UCSD-AML1 (cell line): Measurements from ENCODE around the gene POP4.
"Not testable (repeated sequence)": the region's sequence is repeated elsewhere in the genome, so short reads cannot be mapped to it uniquely, and the experiment has no call there.

Experiments used
- DNase-seq: peaks from one replicate; lab custom pipeline; 2025; ENCODE audit not compliant: unreplicated experiment; lab: John Stamatoyannopoulos, UW

POP4 gene

DNA sequence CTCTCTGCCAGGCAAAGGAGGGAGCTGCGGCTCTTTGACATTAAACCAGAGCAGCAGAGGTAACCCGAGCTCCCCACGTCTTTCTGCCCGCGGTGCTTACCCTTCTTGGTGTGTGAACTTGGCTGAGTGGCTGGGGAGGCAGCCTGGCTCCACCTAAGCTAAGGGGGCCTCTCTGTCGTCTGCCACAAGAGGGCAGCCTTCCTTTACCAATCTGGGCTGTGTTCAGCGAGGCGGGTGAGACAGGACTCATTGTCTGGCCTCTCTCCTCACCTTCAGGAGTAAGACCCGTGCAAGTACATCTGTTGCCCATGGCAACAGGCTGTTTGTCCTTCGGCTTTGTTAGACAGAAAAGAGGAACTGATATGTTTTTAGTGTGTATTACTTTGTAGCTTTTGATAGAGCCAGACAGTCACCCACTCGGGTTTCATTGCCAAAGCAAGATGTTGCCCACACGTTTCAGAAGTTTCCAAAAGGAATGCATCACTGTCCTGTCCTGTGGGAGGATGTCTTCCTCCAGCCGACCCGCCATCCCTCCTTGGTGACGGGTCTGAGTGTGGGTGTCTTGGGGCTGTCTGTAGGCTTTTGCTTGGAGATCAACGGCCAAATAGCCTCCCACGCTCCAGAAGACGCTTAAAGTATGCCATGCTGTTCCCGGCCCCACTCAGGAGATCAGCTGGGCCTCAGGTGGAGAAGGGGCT is 4.6 kb downstream of the POP4 start:
- DNase-seq, result peak; percentile 80

DNA sequence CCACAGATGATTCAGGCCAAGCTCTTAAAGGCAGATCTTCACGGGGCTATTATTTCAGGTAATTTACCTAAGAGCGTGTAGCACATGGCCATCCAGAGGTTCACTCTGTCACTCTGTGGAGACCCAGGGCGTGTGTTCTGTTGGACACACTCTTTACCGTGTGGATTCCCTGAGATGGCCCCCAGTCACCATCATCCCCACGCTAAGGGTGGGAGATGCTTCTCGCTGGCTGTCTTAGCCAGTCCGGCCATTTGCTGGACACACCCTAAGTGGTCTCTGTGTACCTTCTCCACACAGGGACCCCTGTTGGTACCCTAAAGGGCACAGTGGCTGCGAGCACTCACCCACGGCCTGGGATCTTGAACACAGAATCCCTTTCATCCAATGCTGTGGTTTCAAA is 6.0 kb downstream of the POP4 start:
- DNase-seq, result no peak

DNA sequence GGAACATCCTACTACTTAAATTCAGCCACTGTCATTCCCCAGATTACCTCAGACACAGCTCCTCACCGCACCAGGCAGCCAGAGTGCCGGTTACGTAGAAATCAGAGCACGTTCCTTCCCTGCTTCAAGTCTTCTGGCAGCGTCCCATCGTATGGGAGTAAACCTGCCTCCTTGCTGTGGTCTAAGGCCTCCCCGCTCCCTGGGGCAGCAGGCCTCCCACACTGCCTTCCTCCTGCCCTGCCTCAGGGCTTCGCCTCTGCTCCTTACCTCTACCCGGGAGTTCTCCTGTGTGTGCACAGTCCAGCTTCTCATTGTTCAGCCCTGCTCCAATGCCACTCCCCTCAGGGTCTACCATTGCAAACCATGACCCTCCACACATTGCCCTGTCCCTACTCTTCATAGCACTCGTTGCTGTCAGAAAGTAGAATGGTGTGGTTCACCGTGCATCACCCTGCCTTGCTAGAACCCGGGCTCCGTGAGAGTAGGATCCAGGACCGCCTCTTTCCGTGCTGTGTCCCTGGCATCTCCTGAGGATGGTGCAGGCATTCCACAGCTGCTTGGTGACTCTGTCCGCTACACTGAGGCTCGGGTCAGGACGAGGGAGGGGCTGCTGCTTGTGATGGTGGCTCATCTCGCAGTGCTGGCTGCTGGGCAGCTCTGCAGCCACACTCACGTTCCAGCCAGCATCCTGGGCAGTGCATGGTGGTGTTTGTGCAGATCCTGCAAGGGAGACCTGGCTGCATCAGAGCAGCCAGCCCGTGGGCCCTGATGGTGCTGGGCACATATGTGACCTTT is 6.9 kb downstream of the POP4 start:
- no peak for DNase-seq

DNA sequence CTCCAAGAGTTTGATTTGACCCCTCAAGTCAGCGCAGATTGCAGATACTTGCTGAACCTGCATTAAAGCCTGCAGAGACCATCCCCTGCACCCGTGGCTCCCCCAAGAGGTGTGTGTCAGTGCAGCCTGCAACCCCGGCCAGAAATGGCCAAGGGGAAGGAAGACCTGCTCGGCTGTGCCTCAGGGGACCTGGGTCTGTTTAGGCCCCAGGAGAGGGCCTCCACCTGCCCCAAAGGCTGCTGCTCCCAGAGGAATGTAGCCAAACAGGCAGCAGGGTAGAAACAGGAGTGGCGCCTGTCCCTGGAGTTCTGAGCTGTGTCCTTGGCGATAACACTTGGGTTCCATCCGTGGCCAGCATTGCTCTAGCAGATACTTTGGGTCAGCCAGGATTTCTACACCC is 8.0 kb downstream of the POP4 start:
- DNase-seq, result no peak

DNA sequence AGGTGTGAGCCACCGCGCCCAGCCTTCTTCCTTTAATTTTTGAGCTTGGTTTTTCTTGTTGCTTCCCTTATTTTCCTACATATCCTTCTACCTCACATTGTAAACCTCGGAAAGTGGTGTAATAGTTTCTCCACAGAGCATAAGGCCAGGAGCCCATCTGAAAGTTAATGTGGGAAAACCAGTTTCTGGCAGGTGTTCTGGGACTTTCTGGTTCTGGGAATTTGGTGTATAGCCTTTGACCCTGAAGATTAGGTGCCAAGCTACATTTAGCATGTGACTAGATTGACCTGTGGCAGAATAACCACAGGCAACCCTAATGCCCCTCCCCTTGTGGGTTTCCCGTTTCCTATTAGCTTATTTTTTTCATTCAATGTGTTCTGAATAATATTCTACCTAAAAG is 8.7 kb downstream of the POP4 start:
- no peak for DNase-seq

DNA sequence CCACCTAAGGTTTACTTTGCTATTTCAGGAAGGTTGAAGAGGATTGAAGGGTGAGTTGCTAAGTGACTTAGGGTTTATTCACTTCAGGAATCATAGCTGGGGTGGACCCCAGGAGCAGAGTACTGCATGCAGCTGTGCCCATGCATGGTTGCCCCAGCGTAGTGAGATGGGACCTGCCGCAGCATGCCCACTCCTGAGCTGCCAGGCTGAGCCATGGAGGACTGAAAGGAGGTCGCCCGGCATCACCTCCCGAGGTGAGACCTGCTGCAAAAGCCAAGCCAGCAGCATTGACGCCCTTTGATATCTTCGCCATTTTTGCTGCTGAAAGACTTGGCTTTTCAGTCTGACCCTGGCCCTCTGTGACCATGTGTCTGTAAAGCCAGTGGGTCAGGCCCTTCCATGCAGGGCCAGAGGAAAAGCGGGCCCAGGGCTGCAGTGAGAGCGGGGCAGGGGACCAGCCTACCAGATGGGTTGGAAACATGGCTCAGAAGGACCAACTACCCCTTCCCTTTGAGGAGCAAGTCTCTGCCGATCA is 9.9 kb downstream of the POP4 start:
- no peak for DNase-seq

DNA sequence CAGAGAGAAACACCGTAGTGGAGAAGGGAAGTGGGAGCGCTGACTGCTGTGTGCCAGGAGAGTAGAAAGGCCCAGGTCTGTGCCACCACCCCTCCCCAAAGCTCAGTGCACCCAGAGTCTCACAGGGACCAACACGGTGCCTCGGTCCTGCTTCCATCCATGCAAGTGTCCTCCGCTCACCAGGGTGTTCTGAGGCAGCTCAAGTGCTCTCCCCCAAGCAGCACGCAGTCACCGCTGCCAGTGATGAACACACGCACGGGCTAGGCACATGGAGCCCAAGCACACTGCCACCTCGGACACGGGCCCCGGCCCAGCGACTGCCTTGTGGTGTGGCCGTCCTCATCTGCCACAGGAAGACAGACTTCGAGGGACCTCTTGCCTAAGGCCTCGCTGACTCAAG is 10.5 kb downstream of the POP4 start:
- DNase-seq, result no peak

DNA sequence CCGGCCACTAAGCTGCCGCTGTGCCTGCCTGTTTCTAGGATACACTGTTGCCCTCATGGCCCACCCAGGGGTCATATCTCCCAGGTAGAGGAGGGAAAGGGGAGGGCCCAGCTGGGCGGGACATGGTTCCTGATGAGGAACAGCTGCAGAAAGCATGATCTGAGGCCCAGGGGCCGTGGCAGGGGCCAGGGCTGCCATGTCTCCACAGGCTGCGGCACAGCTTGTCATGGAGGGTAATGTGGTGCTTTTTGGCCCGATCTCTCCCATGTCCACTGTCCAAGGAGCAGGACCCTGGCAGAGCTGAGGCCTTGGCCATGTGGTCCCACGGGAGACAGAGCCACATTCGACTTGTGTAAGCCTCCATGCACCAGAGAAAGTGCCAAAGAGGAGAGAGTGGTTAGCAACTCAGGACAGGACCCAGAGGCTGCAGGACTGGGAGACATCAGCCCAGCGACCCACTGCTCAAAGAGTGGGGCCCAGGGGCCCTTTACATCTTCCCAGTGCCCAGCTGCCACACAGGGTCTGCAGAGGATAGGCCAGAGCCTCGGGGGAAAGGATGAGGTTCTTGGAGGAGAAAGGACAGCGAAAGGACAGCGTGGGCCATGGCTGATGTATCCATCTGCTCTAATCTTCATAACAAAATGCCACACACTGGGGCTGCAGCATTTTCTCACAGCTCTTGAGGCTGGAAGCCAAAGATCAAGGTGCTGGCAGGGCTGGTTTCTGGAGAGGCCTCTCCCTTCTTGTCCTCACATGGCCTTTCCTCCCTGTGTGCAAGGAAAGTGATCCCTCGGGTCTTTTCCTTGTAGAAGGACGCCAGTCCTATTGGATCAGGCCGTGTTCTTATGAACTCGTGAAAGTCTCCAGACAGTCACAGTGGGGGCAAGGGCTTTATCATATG is 11.5 kb downstream of the POP4 start:
- DNase-seq, result no peak

DNA sequence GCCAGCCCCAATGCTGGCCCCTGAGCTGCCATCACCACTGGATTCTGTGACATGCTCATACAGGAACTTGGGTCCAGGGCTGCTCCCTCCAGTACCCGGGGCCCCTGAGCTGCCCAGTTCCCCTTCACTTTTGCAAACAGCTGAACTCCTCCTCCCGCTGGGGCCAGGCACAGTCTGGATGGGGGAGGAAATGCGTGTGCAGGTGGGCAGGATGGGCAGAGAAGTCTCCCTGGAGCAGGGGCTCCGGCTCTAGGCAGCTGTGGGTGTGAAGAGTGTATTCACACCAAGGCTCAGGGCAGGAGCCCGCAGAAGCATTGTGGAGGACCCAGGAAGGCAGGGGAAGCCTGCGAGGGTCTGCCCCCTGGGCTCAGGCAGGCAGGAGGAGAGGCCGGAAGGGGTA is 12.4 kb downstream of the POP4 start:
- DNase-seq, result no peak

DNA sequence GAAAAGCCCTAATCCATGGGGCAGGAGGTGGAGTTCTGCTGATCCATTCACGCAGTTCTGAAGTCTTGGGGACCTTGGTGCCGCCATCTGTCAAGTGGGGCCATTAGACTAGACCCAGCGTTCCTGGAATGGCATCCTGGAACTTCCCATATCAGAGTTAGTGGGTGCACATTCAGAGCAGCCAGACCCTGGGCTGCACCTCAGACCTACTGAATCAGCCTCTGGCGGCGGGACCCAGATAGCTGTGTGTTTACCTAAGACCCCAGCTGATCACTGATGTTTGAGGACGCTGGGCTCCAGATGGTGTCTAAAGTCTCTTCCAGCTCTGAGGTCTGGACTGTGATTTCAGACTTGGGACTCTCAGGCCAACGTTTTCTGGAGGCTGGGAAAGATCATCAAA is 12.8 kb downstream of the POP4 start:
- DNase-seq, result no peak

DNA sequence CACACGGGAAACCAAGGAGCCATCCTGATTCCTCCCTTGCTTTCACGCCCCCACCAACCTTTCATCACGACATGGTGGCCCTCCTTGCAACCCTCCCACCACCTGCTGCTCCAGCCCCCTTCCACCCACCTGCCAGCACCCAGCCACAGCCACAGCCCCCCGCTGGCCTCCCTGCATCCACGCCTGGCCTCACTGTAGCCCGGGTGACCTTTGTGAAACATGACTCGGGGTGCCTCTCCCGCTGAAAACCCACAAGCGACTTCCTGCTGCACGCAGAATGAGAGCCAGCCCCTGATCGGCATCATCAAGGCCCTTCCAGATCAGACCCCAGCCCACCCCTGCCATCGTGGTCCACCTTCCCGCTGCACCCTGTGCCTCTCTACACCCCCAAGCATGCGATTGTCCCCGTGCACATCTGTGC is 14.9 kb downstream of the POP4 start:
- no peak for DNase-seq

DNA sequence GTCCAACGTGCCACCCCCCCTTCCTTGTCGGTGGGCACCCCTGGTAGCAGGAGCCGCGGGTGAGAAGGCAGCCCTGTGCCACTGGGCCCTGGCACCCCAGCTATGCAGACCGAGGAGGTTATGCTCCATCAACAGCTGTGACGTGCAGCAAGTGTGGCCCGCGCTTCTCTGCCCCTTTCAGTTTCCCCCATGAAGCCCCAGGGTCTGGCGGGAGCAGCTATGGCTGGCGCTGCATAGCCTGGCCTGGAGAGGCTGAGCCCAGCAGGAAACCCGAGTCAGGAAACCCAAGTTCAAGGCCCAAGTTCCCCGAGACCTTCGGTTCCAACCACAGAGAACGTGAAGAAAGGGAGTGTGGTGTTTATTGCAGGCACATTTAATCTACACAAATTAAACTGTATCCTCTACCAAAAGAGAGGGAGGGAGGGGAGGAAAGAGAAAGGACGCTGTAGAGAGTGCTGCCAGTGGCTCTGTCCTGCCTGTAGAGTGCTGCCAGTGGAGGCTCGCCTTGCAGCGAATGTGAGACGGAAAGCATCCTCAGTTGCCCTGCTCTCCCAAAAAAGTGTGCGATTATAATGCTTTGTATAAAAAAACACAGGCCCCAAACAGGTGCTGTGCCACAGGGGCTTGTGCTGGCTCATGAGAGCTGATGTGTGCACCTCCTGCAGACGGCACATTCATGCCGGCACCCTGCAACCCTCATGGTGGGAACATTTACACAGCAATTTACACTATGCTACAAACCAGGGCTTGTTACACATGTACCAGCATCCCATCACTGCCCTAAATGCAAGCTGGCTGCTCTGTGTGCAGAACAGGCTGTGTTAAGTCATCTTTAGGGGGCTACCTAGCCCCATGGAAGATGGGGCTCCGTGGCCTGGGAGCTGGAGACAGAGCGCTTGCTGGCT is 16.3 kb downstream of the POP4 start:
- DNase-seq, result peak; percentile 70

DNA sequence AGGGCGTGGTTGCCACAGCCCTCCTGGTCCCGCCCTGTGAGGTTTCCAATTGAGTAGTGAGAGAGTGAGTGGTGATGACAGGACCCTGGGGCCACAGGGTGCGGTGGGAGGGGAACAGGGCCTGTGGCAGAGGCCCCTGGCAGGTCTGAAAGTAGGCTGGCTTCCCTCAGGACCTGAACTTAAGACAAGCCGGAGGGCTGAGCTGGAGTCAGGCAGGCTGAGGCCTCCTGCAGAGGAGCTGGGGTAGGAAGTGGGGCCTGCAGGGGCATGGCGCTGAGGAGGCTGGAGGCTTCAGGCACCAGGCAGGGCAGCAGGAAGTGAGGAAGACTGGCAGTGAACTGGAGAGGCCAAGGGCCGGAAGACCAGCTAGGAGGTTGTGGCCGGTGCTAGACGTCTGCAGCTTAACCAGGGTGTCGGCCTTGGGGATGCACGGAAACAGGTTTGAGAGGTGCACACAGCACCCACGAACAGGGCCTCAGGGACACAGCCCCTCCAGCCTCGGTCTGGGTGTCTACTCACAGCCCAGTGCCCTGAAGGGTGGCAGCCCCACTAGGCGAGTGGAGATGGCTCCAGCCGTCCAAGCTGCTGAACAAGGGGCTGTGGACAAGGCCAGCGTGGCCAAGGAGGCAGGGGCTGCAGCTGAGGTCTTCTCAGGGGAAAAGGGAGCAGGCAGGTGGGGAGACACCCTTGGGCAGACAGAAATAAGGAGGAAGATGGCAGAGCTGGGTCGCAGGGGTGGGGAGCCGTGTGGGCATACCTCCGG is 17.8 kb downstream of the POP4 start:
- DNase-seq, result peak; percentile 78

DNA sequence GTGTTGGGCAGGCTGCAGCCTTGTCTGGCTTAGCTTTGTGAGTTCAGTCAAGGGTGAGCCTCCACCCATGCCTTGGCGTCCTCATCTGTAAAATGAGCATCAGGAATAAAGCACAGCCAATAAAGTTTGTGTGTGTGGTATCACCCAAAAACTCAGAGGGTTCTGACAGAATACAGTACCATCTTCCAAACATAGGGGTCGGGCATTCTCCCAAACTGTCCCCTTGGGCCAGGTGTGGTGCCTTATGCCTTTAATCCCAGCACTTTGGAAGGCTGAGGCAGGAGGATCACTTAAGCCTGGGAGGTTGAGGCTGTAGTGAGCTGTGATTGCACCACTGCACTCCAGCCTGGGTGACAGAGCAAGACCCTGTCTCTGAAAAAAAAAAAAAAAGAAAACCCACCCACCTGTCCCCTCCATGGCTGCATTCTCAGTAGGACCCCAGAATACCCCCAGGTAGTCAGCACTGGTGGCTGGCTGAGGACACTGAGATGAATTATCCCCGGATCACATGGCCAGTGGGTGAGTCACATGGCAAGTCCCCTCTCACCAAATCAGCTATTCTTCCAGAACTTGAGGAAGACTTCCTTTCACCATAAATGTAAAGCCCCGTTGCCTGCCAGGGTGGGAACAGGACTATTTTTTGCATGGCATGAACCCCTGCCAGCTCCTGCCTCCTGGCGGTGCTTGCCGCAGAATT is 18.6 kb downstream of the POP4 start:
- no peak for DNase-seq

DNA sequence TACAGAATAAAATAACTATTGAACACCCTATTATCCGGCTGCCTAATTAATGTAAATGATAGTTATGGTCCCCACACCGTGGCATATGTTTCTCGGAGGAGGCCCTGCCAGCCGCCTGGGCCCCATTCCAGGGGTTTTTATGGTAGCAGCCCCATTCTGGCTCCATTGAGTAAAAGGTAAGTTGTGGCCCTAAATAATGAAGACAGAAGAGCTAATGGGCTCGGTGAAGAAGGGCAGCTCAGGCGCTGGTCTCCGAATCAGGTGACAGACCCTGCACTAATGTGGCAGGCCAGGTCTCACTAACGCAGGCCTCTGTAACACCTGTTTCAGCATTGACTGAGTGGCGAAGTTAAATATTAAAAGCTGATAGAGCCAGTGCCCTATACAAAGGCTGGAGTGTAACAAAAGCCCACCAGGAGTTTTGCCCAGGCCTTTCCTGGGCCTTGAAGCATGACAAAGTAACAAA is 19.1 kb downstream of the POP4 start:
- DNase-seq, result no peak

DNA sequence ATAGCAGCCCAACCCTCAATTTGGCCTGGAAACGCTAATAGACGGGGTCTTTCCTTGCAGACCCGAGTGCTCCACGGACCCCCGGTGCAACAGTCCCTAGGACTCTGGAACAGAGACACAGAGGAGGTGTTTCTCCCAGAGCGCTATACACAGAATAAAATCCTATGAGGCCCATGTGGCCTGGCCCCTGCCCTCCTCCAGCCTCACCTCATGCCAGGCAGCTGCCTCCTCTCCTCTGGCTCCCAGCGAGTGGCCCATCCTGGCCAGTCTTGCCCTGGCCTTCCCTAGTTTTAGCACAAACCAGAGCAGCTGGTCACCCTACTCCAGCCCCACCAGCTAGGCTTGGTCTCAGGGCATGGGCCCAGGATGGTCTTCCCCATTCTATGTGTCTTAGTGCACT is 20.3 kb downstream of the POP4 start:
- DNase-seq, result no peak

DNA sequence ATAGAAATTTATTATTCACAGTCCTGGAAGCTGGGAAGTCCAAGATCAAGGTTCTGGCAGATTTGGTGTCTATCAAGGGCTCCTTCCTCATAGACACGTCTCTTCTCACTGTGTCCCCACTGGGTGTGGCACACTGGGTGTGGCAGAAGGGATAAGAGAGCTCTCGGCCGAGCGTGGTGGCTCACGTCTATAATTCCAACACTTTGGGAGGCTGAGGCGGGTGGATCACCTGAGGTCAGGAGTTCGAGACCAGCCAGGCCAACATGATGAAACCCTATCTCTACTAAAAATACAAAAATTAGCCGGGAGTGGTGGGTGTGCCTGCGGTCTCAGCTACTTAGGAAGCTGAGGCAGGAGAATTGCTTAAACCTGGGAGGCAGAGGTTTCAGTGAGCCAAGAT is 20.7 kb downstream of the POP4 start:
- DNase-seq, result not testable (repeated sequence)

DNA sequence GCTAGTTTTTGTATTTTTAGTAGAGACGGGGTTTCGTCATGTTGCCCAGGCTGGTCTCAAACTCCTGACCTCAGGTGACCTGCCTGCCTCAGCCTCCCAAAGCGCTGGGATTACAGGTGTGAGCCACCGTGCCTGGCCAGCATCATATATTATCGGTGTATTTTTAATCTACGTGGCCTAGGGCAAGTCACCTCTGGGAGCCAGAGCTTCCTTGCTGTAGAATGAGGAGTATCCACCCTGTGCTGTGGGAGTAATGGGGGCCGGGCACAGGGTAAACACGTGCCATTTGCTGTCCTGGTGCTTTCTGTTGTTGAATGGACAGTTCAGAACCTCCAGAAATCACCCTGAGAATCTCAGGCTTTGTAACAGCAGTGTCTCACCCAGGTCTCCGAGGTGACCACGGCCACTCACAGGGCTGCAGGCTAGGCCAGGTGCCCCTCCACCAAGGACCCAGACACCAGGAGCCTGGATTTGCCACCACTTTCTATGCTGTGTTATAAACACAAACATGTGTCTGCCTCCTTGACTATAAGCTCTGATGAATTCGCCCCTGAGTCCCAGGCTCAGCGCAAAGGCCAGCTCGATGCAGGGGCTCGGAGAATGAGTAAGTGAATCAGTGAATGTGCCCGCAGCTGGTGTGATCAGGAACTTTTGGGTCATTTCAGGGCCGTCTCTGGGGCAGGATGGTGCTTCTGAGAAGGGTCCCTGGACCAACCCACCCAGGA is 22.7 kb downstream of the POP4 start:
- DNase-seq, result no peak
